ENCODE data around the gene GNPTG. TPM values are rescaled to one million over a fixed set of nuclear protein-coding genes. Genes with fewer than 3 reads are reported as not detected.
A peak's percentile ranks its signal among the peaks of the same experiment; 100 is the strongest.

Gene GNPTG
- total RNA-seq, 2 donors from 2014 or later = 22.6 to 24.4 TPM

DNA sequence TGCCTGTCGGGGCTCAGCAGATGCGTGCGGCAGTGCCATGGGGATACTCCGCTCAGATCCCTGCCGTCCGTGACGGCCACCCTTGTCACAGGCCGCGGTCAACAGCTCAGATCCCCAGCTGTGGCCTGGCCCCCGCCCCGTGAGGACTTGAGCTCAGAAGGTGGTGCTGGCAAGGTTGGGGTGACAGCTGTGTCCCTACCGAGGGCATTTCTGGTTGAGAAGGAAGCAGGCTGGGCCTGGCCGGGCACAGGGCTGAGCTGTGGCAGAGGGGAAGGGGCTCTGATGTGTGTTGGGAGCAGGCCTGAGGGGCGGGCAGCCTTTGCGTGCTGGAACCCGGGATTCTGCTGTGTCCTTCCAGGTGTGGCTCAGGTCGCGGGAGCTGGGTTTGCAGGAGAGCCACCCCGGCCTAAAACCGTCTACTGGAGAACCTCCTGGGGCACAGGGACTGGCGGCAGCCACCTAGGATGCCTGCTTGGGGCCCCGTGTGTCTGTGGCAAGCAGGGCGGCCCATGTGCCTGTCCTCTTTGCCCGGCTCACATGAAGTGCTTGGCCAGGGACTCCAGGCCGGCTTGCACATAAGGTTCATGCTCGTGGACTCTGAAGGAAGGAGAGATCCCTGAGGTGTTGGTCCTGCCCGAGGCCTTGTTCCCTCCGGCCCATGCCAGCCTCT is 37.2 kb upstream of the GNPTG start:
- Mint-ChIP-seq H3K27ac (no peak overlapping the region), H3K9me3 (no peaks in the 10 kb centered on the region), H3K36me3 (ENCODE audit: low read depth) (peaks cover 86% of the 10 kb centered on the region), H3K4me3 (no peak overlapping the region), H3K4me1 (no peaks in the 10 kb centered on the region), H3K27me3 (no peaks in the 10 kb centered on the region)
- no peak for ATAC-seq (replicated peaks)

DNA sequence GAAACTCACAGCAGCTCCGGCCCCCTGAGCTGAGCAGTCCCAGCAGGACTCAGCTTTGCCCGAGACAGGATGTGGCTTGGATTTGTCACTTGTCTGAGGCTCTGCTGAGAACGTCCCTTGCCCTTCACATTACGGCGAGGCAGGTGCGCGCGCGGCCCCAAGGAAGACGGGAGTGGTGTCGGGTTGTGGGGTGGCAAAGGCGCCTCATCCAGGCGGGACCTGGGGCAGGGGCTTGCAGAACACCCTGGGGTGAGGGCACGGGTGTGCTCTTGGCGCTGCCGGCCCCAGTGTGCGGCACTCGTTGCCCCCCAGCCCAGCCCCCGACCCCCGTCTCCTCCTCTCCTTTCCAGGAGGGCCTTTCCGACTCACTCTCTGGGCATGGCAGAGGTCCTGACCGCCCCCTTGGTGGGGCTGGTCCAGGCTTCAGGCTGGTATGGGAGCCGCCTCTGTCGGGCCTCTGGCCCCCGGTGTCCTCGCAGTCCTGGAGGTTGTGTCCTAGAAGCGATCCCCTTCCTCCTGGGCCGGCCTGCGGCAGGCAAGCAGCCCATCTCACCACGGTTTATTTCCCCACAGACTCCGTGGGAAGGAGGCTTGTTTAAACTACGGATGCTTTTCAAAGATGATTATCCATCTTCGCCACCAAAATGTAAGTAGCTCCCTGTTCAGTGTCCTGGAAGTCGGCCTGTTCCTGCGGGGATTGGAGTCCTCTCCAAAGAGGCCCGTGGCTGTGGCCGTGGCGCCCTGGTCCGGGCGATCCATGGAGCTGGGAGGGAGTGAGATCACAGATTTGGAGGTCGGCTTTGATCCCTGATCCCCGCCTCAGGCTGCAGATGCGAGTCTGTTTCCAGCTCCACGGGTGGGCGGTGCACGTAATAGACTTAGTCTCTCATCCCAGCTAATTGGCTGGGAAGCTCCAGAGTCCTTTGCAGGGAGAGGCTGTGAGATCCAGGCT is 36.4 kb upstream of the GNPTG start:
- Mint-ChIP-seq H3K27ac (no peak overlapping the region), H3K4me1 (no peaks in the 10 kb centered on the region), H3K9me3 (no peaks in the 10 kb centered on the region), H3K4me3 (no peak overlapping the region), H3K36me3 (ENCODE audit: low read depth) (peaks cover 89% of the 10 kb centered on the region), H3K27me3 (no peaks in the 10 kb centered on the region)
- no peak for ATAC-seq (replicated peaks)

DNA sequence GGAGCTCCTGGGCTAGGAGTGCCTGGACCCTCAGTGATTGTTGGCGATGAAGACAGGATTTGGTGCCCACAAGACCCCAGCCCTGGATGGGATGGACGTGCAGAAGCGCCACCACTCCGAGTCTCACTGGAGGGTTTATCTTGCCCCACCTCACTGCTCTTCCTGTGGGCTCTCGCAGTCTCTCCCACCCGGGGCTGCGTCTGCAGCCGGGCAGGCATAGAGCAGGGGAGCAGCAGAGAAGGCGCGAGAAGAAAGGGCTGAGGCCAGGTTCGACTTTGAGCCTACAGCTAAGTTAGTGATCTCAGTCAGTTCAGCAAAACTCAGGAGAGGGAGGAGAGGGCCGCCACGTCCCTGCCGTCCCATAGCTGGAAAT is 35.7 kb upstream of the GNPTG start:
- H3K4me1 Mint-ChIP-seq = no peaks in the 10 kb centered on the region
- no peaks in the 10 kb centered on the region for H3K9me3 Mint-ChIP-seq
- no peak overlapping the region for H3K27ac Mint-ChIP-seq
- no peak overlapping the region for H3K4me3 Mint-ChIP-seq
- H3K36me3 Mint-ChIP-seq (ENCODE audit: low read depth) = peaks cover 89% of the 10 kb centered on the region
- ATAC-seq (replicated peaks) = no peak
- H3K27me3 Mint-ChIP-seq = no peaks in the 10 kb centered on the region

DNA sequence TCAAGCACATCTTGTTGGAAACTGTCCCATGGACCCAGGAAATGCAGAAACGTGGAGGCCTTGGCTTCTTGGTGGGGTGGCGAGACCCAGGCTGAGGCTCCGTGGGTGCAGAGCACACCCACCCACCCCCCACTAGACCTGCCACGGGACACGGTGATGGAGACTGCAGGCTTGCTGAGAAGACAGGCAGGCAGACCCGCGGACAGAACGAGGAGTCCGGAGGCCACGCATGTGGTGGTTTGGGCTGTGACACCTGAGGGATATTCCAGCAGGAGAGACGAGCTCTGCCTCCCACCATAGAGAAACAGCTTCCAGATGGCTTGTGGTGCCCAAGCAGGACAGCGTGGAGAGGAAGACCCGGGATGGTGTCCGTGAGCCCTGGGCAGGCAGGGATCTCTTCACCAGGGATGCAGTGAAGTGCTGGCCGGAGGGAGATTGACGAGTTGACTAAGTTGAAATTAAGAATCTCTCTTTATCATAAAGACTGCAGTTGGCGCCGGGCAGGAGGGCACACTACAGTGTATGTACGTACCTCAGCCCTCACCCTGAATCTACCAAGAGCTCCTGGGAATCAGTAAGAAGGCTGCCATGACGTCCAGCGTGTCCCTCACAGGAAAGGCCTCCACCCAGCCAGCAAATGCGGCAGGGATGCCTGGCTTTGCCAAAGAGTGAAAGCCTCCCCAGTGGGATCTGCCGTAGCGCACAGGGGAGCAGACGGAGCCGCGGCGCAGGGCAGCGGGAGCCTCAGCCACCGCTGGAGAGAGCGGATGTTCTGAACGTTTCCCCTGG is 34.1 kb upstream of the GNPTG start:
- Mint-ChIP-seq H3K4me3 (no peak overlapping the region), H3K36me3 (ENCODE audit: low read depth) (peaks cover 94% of the 10 kb centered on the region)

DNA sequence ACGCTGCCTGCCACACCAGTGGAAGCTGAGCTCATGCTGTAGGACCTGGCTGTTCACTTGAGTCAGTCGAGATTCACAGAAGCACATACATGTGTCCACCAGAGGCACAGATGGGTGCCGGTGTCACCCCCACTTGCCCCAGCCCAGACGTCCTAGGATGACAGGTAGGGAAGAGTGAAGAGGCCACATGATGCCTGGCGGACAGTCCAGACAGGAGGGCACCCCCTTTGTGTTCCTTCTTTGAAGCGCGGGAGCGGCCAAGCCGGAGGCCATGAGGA is 33.5 kb upstream of the GNPTG start:
- Mint-ChIP-seq H3K4me1 (no peaks in the 10 kb centered on the region), H3K27me3 (no peaks in the 10 kb centered on the region), H3K36me3 (ENCODE audit: low read depth) (peaks cover 94% of the 10 kb centered on the region), H3K4me3 (no peak overlapping the region), H3K9me3 (no peaks in the 10 kb centered on the region), H3K27ac (peak overlapping the region; percentile 22)
- ATAC-seq (replicated peaks) = no peak

More for the DNA sequence above, 34.1 kb upstream of the GNPTG start:
- no peaks in the 10 kb centered on the region for H3K4me1 Mint-ChIP-seq
- no peaks in the 10 kb centered on the region for H3K9me3 Mint-ChIP-seq
- no peak overlapping the region for H3K27ac Mint-ChIP-seq
- no peak for ATAC-seq (replicated peaks)
- no peaks in the 10 kb centered on the region for H3K27me3 Mint-ChIP-seq

DNA sequence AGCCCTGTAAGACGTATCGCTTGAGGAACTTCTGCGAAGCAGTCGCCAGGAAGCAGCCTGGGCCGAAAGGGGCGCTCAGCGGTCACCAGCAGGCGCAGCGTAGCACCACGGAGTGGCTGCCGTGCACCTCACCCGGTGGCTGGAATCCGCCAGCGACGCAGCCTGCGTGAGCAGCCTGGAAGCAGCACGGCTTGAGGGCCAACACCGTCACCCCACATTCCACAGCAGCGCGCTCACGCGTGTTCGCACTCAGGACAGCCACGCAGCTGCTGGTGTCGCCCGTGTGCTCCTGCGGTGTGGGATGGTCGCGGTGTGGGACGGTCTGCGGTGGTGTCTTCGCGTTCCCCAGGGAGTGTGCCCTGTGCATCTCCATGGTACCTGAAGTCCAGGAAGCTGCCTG is 32.7 kb upstream of the GNPTG start:
- peaks cover 94% of the 10 kb centered on the region for H3K36me3 Mint-ChIP-seq (ENCODE audit: low read depth)

DNA sequence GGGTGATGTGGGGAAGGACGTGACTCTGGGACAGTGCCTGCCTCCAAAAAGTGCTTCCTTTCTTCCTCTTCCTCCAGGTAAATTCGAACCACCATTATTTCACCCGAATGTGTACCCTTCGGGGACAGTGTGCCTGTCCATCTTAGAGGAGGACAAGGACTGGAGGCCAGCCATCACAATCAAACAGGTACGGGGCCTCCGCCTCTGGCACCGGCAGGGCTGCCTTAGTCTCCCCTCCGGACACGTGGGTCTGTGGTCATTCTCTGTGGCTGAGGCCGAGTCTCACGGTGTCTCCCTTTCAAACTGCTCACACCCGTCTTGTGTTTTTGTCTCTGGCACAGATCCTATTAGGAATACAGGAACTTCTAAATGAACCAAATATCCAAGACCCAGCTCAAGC is 31.6 kb upstream of the GNPTG start:
- ATAC-seq (replicated peaks) = no peak
- Mint-ChIP-seq H3K4me3 (no peak overlapping the region), H3K27ac (no peak overlapping the region), H3K9me3 (no peaks in the 10 kb centered on the region), H3K4me1 (no peaks in the 10 kb centered on the region), H3K27me3 (no peaks in the 10 kb centered on the region), H3K36me3 (ENCODE audit: low read depth) (peaks cover 96% of the 10 kb centered on the region)

More for the DNA sequence above, 32.7 kb upstream of the GNPTG start:
- H3K27ac Mint-ChIP-seq = no peak overlapping the region
- no peaks in the 10 kb centered on the region for H3K4me1 Mint-ChIP-seq
- no peak for ATAC-seq (replicated peaks)
- no peaks in the 10 kb centered on the region for H3K27me3 Mint-ChIP-seq
- no peak overlapping the region for H3K4me3 Mint-ChIP-seq
- no peaks in the 10 kb centered on the region for H3K9me3 Mint-ChIP-seq

DNA sequence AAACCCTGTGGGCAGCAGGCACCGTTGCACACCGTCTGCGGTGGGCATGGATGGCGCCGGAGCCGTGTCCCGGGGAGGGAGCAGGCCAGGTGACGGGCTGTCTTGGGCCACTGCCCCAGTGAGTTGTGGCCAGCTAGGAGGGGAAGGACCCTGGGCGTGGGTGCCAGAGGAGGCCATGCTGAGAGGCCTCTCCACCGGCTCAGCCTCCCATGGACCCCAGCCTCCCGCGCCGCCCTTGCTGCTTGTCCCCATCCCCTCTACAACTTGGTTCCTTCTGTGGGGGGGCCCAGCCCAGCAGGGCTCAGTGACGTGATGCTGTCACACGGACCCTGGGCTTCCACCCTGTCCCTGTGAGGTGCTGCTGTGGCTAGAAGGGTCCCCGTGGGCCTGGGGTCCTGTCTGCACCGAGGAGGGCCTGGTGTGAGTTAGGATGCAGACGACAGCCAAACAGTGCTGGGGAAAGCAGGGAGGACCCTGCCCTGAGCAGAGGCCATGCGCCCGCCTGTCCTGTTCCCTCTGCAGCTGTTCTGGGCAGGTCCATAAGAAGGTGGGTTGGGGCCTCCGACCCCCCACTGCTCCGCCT is 31.0 kb upstream of the GNPTG start:
- Mint-ChIP-seq H3K27me3 (no peaks in the 10 kb centered on the region), H3K4me1 (no peaks in the 10 kb centered on the region), H3K9me3 (no peaks in the 10 kb centered on the region), H3K27ac (no peak overlapping the region), H3K36me3 (ENCODE audit: low read depth) (peaks cover 97% of the 10 kb centered on the region), H3K4me3 (no peak overlapping the region)
- no peak for ATAC-seq (replicated peaks)

DNA sequence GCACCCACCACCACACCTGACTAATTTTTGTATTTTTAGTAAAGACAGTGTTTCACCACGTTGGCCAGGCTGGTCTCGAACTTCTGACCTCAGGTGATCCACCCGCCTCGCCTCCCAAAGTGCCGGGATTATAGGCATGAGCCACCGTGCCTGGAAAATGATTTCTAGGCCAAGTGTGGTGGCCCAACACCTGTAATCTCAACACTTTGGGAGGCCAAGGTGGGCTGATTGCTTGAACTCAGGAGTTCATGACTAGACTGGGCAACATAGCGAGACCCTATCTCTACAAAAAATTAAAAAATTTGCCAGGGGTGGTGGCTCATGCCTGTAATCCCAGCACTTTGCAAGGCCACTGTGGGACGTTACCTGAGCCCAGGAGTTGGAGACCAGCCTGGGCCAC is 29.3 kb upstream of the GNPTG start:
- H3K4me3 Mint-ChIP-seq = no peak overlapping the region
- H3K27ac Mint-ChIP-seq = no peak overlapping the region
- no peak for ATAC-seq (replicated peaks)
- peaks cover 80% of the 10 kb centered on the region for H3K36me3 Mint-ChIP-seq (ENCODE audit: low read depth)
- no peaks in the 10 kb centered on the region for H3K9me3 Mint-ChIP-seq
- no peaks in the 10 kb centered on the region for H3K27me3 Mint-ChIP-seq
- H3K4me1 Mint-ChIP-seq = no peaks in the 10 kb centered on the region

DNA sequence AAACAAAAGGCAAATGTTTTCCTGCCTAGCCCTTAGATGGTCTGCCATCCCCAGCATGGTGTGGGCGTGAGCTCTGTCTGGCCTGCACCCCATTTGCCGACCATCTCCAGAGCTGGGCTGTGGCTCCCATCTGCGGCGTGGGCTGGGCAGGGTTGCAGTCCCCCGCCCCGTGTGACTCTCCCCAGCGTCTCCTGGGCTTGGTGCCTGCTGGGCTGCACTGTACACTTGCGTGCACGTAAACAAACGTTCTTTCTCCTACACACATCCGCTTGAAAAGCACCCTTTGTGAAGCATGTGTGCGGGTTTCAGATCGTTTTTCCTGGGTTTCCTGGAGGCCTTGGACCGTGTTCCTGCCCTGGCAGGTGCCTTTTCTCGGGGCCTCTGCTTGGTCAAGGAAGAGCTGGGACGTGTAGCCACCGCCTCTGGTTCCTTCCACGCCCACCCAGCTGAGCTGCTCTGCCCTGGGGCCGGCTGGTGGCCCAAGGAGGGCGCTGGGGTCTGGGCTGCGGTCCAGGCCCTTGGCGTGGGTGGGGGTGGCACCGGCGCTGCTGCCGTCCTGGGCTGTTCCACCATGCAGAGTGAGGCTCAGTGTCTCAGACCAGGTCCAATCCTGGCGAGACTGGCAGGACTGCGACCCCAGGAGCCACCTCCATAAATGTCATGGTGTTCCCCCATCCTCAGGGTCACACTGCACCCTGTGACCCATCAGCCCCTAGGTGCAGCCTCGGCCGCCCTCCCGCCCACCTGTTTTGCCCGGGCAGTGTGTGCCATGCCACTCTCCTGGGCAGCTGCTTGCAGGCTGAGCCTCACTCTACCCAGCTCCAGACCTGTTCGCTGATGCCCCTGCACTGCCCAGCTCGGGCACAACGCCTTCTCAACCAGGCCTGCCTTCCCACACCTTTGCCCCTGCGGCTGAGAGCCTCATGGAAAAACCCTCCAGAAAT is 28.2 kb upstream of the GNPTG start:
- Mint-ChIP-seq H3K36me3 (ENCODE audit: low read depth) (peaks cover 69% of the 10 kb centered on the region), H3K9me3 (no peaks in the 10 kb centered on the region), H3K4me3 (no peak overlapping the region), H3K27ac (no peak overlapping the region), H3K4me1 (no peaks in the 10 kb centered on the region), H3K27me3 (no peaks in the 10 kb centered on the region)
- ATAC-seq (replicated peaks) = no peak

DNA sequence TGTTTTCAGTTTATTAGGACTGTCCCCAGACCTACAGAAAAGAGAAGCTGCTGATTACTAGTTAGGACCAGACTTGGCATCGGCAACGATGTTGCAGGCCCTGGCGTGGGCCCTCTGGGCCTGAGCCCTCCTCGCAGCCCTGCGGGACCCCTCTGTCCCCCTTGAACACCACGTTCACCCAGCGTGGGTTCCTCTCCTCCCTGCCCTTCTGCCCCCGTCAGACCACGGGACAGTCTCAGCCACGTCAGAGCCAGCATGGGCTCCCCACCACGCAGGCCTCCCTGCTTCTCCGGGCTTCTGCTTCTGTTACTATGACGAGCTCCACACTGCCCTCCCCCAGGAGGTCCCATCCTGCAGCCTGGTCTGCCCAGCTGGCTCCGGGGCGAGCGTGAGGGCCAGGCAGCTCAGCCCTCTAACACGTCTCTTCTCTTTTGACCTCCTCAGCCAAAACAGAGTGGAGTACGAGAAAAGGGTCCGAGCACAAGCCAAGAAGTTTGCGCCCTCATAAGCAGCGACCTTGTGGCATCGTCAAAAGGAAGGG is 27.4 kb upstream of the GNPTG start:
- H3K4me1 Mint-ChIP-seq = no peaks in the 10 kb centered on the region
- H3K4me3 Mint-ChIP-seq = no peak overlapping the region
- peaks cover 61% of the 10 kb centered on the region for H3K36me3 Mint-ChIP-seq (ENCODE audit: low read depth)
- no peaks in the 10 kb centered on the region for H3K27me3 Mint-ChIP-seq
- H3K27ac Mint-ChIP-seq = no peak overlapping the region
- no peaks in the 10 kb centered on the region for H3K9me3 Mint-ChIP-seq
- ATAC-seq (replicated peaks) = no peak

DNA sequence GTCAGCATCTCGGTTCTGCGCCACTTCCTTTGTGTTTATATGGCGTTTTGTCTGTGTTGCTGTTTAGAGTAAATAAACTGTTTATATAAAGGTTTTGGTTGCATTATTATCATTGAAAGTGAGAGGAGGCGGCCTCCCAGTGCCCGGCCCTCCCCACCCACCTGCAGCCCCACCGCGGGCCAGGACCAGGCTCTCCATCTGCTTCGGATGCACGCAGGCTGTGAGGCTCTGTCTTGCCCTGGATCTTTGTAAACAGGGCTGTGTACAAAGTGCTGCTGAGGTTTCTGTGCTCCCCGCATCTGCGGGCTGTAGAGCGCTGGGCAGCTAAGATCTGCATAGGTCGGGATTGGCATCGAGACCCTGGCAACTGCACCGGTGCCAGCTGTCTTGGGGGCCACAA is 26.5 kb upstream of the GNPTG start:
- ATAC-seq (replicated peaks) = no peak
- Mint-ChIP-seq H3K27ac (no peak overlapping the region), H3K9me3 (no peaks in the 10 kb centered on the region), H3K27me3 (no peaks in the 10 kb centered on the region), H3K36me3 (ENCODE audit: low read depth) (peaks cover 52% of the 10 kb centered on the region), H3K4me1 (no peaks in the 10 kb centered on the region), H3K4me3 (no peak overlapping the region)

DNA sequence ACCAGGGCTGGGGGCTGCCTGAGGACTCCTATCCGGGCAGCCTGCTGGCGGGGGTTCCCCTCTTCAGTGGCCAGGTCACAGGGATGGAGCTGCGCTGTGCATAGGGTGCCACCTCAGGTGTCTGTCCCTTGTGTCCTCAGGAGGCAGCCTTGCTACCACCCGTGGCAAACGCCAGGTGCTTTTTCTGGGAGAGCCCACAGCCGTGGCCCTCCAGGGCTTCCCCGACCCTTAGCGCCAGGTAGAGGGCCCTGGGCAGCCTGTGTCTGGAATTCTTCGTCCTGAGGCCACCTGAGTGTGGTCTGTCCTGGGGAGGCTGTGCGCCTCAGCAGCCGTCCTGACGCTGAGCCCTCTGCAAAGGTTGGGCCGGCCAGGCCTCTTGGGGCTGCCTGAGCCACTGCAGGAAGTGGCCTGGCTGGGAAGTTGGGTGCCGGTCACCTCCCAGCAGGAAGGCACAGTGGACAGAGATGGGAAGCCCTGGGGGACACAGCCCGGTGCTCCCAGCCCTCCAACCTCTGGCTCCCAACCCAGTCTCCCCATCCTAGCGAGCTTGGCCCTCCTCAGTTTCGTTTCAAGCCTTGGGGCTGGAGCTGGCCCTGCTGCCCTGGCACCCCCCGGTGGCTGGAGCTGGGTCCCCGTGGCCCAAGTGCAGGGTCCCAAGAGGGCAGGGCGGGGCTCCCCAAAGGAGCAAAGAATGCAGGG is 25.9 kb upstream of the GNPTG start:
- peaks cover 46% of the 10 kb centered on the region for H3K36me3 Mint-ChIP-seq (ENCODE audit: low read depth)
- no peaks in the 10 kb centered on the region for H3K9me3 Mint-ChIP-seq
- no peaks in the 10 kb centered on the region for H3K27me3 Mint-ChIP-seq
- H3K4me1 Mint-ChIP-seq = no peaks in the 10 kb centered on the region
- H3K4me3 Mint-ChIP-seq = no peak overlapping the region
- peak; percentile 16 for ATAC-seq (replicated peaks)
- H3K27ac Mint-ChIP-seq = no peak overlapping the region
